Hematopoietic multipotent progenitor cell treated with erythropoietin and hydrocortisone succinate and interleukin-3 and kit ligand, for 6 days (in vitro differentiated cells): Measurements from ENCODE around the gene GRHL1.

Experiments used
- DNase-seq: peaks from one replicate; pipeline ENCODE4 v3.0.0-alpha.2; 2015

GRHL1 gene

DNA sequence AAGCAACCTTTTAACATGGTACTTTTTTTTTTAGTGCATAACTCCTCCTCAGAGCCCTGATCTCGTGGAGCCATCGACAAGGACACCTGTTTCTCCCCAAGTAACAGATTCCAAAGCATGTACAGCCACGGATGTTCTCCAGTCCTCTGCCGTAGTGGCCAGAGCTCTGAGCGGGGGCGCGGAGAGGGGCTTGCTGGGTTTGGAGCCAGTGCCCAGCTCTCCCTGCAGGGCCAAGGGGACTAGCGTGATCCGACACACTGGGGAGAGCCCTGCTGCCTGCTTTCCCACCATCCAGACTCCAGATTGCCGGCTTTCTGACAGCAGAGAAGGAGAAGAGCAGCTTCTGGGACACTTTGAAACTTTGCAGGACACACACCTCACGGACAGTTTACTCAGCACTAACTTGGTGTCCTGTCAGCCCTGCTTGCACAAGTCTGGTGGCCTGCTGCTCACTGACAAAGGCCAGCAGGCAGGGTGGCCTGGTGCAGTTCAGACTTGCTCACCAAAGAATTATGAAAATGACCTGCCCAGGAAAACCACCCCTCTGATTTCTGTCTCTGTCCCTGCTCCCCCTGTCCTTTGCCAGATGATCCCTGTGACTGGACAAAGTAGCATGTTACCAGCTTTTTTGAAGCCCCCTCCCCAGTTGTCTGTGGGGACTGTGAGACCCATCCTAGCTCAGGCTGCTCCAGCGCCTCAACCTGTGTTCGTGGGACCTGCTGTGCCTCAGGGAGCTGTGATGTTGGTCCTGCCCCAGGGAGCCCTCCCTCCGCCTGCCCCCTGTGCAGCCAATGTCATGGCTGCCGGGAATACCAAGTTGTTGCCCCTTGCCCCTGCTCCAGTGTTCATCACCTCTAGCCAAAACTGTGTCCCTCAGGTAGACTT lies 96.4 kb downstream of the GRHL1 start:
- DNase-seq: no peak

DNA sequence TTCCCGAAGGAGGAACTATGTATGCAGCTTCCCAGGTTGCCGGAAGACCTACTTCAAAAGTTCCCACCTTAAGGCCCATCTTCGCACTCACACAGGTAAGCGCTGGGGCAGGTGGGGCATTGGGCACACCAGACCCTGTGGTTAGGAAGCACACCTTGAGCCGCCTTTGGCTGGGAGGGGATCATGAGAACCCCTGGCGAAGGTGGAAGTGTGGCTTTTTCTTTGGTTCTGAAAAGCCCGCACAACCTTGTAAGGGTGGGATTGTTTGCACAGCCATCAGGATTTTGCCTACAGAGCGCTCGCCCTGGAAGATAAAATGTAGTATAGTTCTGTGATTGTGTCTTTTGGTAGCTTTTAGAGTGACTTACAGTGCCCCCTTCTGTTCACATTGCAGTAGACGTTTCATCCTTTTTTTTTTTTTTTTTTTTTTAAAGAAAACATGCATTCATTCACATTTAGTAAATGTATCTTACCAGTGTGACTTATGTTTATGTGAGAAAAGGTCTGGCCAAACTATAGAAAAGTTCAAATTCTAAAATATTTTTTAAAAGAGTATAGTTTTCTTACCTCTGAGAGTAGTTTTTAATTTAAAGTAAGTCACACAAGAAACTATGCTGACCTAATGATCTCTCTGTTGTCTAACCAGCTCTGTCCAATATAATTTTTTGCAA lies 97.1 kb downstream of the GRHL1 start:
- peak; percentile 89 for DNase-seq
